B cell (primary cell): ENCODE data around the gene SLC6A20.

Experiments used
- CTCF ChIP-seq: fragments of 200-600 bp; IDR thresholded peaks from one replicate; pipeline ENCODE4 v1.8.0; 2022; ENCODE audit warnings: antibody characterized with exemption, mild to moderate bottlenecking
- EZH2 ChIP-seq: IDR thresholded peaks from 2 replicates; pipeline ENCODE4 v1.6.1; 2012; ENCODE audit warnings: borderline replicate concordance, low read depth, mild to moderate bottlenecking, moderate library complexity, low read length; ENCODE audit not compliant: insufficient read depth, poor library complexity, severe bottlenecking

GRCh38 chr3:45789235-45789812 lies 7.0 kb downstream of the SLC6A20 start:
- no peak for TF ChIP-seq CTCF
- no peak for TF ChIP-seq EZH2
